Inflammatory macrophage (primary cell): ENCODE data around the gene TMEM247.
"Not testable (repeated sequence)": the region's sequence is repeated elsewhere in the genome, so short reads cannot be mapped to it uniquely, and the experiment has no call there.

Experiments
- DNase-seq, 2 donors: peaks; one replicate each; pipeline ENCODE4 v3.0.0-alpha.2; 2020 to 2022

The TMEM247 gene

GRCh38 chr2:46459694-46460093, 19.7 kb upstream of the TMEM247 start:
- DNase-seq = no peak

- DNase-seq = no peak
These were observed 19.0 kb upstream of the TMEM247 start for GRCh38 chr2:46460241-46460921.

- DNase-seq = peak; percentile 76 to 79
These were observed 18.2 kb upstream of the TMEM247 start for GRCh38 chr2:46461011-46461674.

- DNase-seq = peak; percentile 88 to 96
These were observed 17.6 kb upstream of the TMEM247 start for GRCh38 chr2:46461709-46462171.

GRCh38 chr2:46462936-46463335, 16.4 kb upstream of the TMEM247 start:
- no peak for DNase-seq

- no peak for DNase-seq
These were observed 10.2 kb upstream of the TMEM247 start for GRCh38 chr2:46469116-46469515.

- DNase-seq = peak in 1 of 2 donors; percentile 69
These were observed 9.7 kb upstream of the TMEM247 start for GRCh38 chr2:46469700-46470099.

GRCh38 chr2:46470114-46470628, 9.2 kb upstream of the TMEM247 start:
- DNase-seq = peak; percentile 92 to 96

GRCh38 chr2:46471019-46471583, 8.3 kb upstream of the TMEM247 start:
- DNase-seq = peak; percentile 65 to 67

GRCh38 chr2:46471697-46472096, 7.7 kb upstream of the TMEM247 start:
- DNase-seq = no peak

- not testable (repeated sequence) for DNase-seq
These were observed 7.2 kb upstream of the TMEM247 start for GRCh38 chr2:46472165-46472564.

- not testable (repeated sequence) for DNase-seq
These were observed 1.9 kb upstream of the TMEM247 start for GRCh38 chr2:46477462-46477861.

- DNase-seq = no peak
These were observed 1.4 kb upstream of the TMEM247 start for GRCh38 chr2:46477925-46478324.

GRCh38 chr2:46480562-46480961, 1.2 kb downstream of the TMEM247 start:
- DNase-seq = no peak

GRCh38 chr2:46481198-46482193, 2.1 kb downstream of the TMEM247 start:
- DNase-seq = peak; percentile 43 to 55

- no peak for DNase-seq
These were observed 3.1 kb downstream of the TMEM247 start for GRCh38 chr2:46482490-46482889.

- no peak for DNase-seq
These were observed 5.6 kb downstream of the TMEM247 start for GRCh38 chr2:46485002-46485401.

- DNase-seq = peak; percentile 44 to 58
These were observed 7.1 kb downstream of the TMEM247 start for GRCh38 chr2:46486436-46486835.

GRCh38 chr2:46487667-46488335, 8.4 kb downstream of the TMEM247 start:
- no peak for DNase-seq

- no peak for DNase-seq
These were observed 9.0 kb downstream of the TMEM247 start for GRCh38 chr2:46488389-46488788.

GRCh38 chr2:46489423-46490174, 10.2 kb downstream of the TMEM247 start:
- DNase-seq = peak; percentile 57 to 76
